GM23338 (cell line): ENCODE measurements around the gene PSPH. TPM values are rescaled to one million over a fixed set of nuclear protein-coding genes. Genes with fewer than 3 reads are reported as not detected.

Experiments used
- ATAC-seq: fragments of 200-7000 bp; cut with Tn5 transposase; 3 replicates; pipeline ENCODE4 v1.9.1; 2020
- DNase-seq: peaks from one replicate; pipeline ENCODE4 v3.0.0-alpha.2; 2015; ENCODE audit warnings: low spot score
- H2AFZ ChIP-seq: fragments of 200-600 bp; sonication (generic); 2 replicates; pipeline ENCODE4 v1.8.0; 2016; ENCODE audit warnings: antibody characterized with exemption, mild to moderate bottlenecking, moderate library complexity
- H3F3A ChIP-seq: fragments of 200-600 bp; sonication (generic); replicated peaks from 2 replicates; pipeline ENCODE4 v1.8.0; 2017; ENCODE audit warnings: antibody characterized with exemption, mixed run types, low read depth
- H3K27ac ChIP-seq: fragments of 200-600 bp; sonication (generic); 2 replicates; pipeline ENCODE4 v1.6.1; 2016; ENCODE audit warnings: low read depth
- H3K27me3 ChIP-seq: fragments of 200-600 bp; sonication (generic); 2 replicates; pipeline ENCODE4 v1.8.0; 2016; ENCODE audit warnings: mild to moderate bottlenecking, mixed run types, moderate library complexity; ENCODE audit not compliant: insufficient read depth
- H3K36me3 ChIP-seq: fragments of 200-600 bp; sonication (generic); 2 replicates; pipeline ENCODE4 v1.8.0; 2016; ENCODE audit warnings: mild to moderate bottlenecking; ENCODE audit not compliant: insufficient read depth
- H3K4me1 ChIP-seq: fragments of 200-600 bp; sonication (generic); 2 replicates; pipeline ENCODE4 v1.8.0; 2016; ENCODE audit warnings: mild to moderate bottlenecking, moderate library complexity; ENCODE audit not compliant: insufficient read depth
- H3K4me2 ChIP-seq: fragments of 200-600 bp; sonication (generic); 2 replicates; pipeline ENCODE4 v1.7.1; 2017; ENCODE audit warnings: mixed run types
- H3K4me3 ChIP-seq: fragments of 200-600 bp; sonication (generic); 2 replicates; pipeline ENCODE4 v1.6.1; 2016; ENCODE audit warnings: mixed run types
- H3K79me2 ChIP-seq: fragments of 200-600 bp; sonication (generic); replicated peaks from 2 replicates; pipeline ENCODE4 v1.8.0; 2017; ENCODE audit warnings: mild to moderate bottlenecking; ENCODE audit not compliant: insufficient read depth
- H3K9me2 ChIP-seq: fragments of 200-600 bp; sonication (generic); 2 replicates; pipeline ENCODE4 v1.8.0; 2017; ENCODE audit not compliant: insufficient read depth
- H4K20me1 ChIP-seq: fragments of 200-600 bp; sonication (generic); replicated peaks from 2 replicates; pipeline ENCODE4 v1.8.0; 2017; ENCODE audit warnings: mild to moderate bottlenecking; ENCODE audit not compliant: insufficient read depth
- H3K27ac Mint-ChIP-seq: 2 replicates; pipeline ENCODE4 v1.8.0; 2020; ENCODE audit warnings: inconsistent platforms, mild to moderate bottlenecking, moderate library complexity, mixed read lengths
- H3K27me3 Mint-ChIP-seq: 3 replicates; pipeline ENCODE4 v1.8.0; 2022; ENCODE audit warnings: low read depth, mild to moderate bottlenecking, moderate library complexity, mixed read lengths, inconsistent platforms; ENCODE audit not compliant: insufficient read depth, poor library complexity
- H3K36me3 Mint-ChIP-seq: 3 replicates; pipeline ENCODE4 v1.8.0; 2021; ENCODE audit warnings: low read depth, mild to moderate bottlenecking, inconsistent platforms, moderate library complexity, mixed read lengths
- H3K4me1 Mint-ChIP-seq: 3 replicates; pipeline ENCODE4 v1.8.0; 2020; ENCODE audit warnings: mild to moderate bottlenecking, inconsistent platforms, mixed read lengths
- H3K4me3 Mint-ChIP-seq: 3 replicates; pipeline ENCODE4 v1.8.0; 2021; ENCODE audit warnings: moderate library complexity, mild to moderate bottlenecking, inconsistent platforms, mixed read lengths
- H3K9me3 Mint-ChIP-seq: 3 replicates; pipeline ENCODE4 v1.8.0; 2020; ENCODE audit warnings: moderate library complexity, mild to moderate bottlenecking, inconsistent platforms, mixed read lengths
- CREB1 ChIP-seq: fragments of 250-450 bp; sonication (Bioruptor Pico); IDR thresholded peaks from 2 replicates; pipeline ENCODE4 v1.5.0; 2020; ENCODE audit warnings: low read depth, mild to moderate bottlenecking, moderate library complexity
- CTCF ChIP-seq, 2 experiments: fragments of 200-600 bp in 1 of 2; sonication (generic) in 1 of 2; conservative IDR thresholded peaks; 2 replicates each; pipeline versions ENCODE4 v1.5.1 to v1.6.1; 2016 to 2017; ENCODE audit warnings: antibody characterized with exemption in 2 of 2, low read depth in 2 of 2, mild to moderate bottlenecking in 2 of 2, moderate library complexity in 1 of 2
- ETS1 ChIP-seq: IDR thresholded peaks from 2 replicates; pipeline ENCODE4 v1.6.1; 2016; ENCODE audit warnings: antibody characterized with exemption
- EZH2 ChIP-seq: fragments of 200-600 bp; sonication (generic); IDR thresholded peaks from one replicate; pipeline ENCODE4 v1.8.0; 2017; ENCODE audit warnings: antibody characterized with exemption, mild to moderate bottlenecking, low read depth; ENCODE audit not compliant: unreplicated experiment
- EZH2phosphoT487 ChIP-seq: fragments of 200-600 bp; sonication (generic); IDR thresholded peaks from one replicate; pipeline ENCODE4 v1.8.1; 2018; ENCODE audit warnings: antibody characterized with exemption; ENCODE audit not compliant: unreplicated experiment
- JUNB ChIP-seq: IDR thresholded peaks from one replicate; pipeline ENCODE4 v1.6.1; 2016; ENCODE audit warnings: antibody characterized with exemption; ENCODE audit not compliant: unreplicated experiment
- NANOG ChIP-seq: IDR thresholded peaks from 2 replicates; pipeline ENCODE4 v1.6.1; 2016; ENCODE audit warnings: antibody characterized with exemption, borderline replicate concordance
- POLR2AphosphoS5 ChIP-seq: IDR thresholded peaks from 2 replicates; pipeline ENCODE4 v1.6.1; 2016; ENCODE audit warnings: antibody characterized with exemption, low read depth
- REST ChIP-seq: IDR thresholded peaks from one replicate; pipeline ENCODE4 v1.6.1; 2018; ENCODE audit warnings: antibody characterized with exemption; ENCODE audit not compliant: unreplicated experiment
- STAT1 ChIP-seq: IDR thresholded peaks from one replicate; pipeline ENCODE4 v1.6.1; 2016; ENCODE audit warnings: antibody characterized with exemption; ENCODE audit not compliant: unreplicated experiment
- ZNF114 ChIP-seq: fragments of 250-450 bp; sonication (Bioruptor Pico); IDR thresholded peaks from 2 replicates; pipeline ENCODE4 v1.5.0; 2020; ENCODE audit warnings: mild to moderate bottlenecking, moderate library complexity
- ZNF331 ChIP-seq: fragments of 250-450 bp; sonication (Bioruptor Pico); IDR thresholded peaks from 2 replicates; pipeline ENCODE4 v1.5.0; 2020; ENCODE audit warnings: low read depth, mild to moderate bottlenecking, moderate library complexity
- ZNF462 ChIP-seq: fragments of 250-450 bp; sonication (Bioruptor Pico); IDR thresholded peaks from 2 replicates; pipeline ENCODE4 v1.5.0; 2020; ENCODE audit warnings: mild to moderate bottlenecking, moderate library complexity
- polyA plus RNA-seq: library from polyadenylated mRNA; unstranded; fragments of >200 nt; fragmentation: Nextera tagmentation; extraction: Ambion mirVana; gene quantifications from 2 replicates; pipeline ENCODE4 v1.2.1, GENCODE V29; 2016
- total RNA-seq: library from RNA; depleted of rRNA; stranded (reverse); fragments of >200 nt; shearing (Covaris generic); gene quantifications from 2 replicates; pipeline ENCODE4 v1.2.3, GENCODE V29; 2014

Gene PSPH
- total and polyA plus RNA-seq, 2 experiments from 2014 or later, result 38.3 to 149 TPM

- no peak overlapping the region for H3K4me3 ChIP-seq
- Mint-ChIP-seq H3K4me1 (peaks cover 2% of the 10 kb centered on the region), H3K27ac (no peak overlapping the region), H3K27me3 (peaks cover 11% of the 10 kb centered on the region), H3K4me3 (no peak overlapping the region), H3K36me3 (peaks cover 28% of the 10 kb centered on the region), H3K9me3 (peaks cover 3% of the 10 kb centered on the region; the same call in 1 of the 3 replicates)
- no peak overlapping the region for H2AFZ ChIP-seq
- ATAC-seq, result no peak
- no peak overlapping the region for H3K4me2 ChIP-seq
- H3K9me2 ChIP-seq, result no peaks in the 10 kb centered on the region
- 0 out of 2 replicates have a peak, but pooled peaks cover 4% of the 10 kb centered on the region for H3F3A ChIP-seq
- TF ChIP-seq JUNB (no peak), REST (no peak), POLR2AphosphoS5 (no peak), NANOG (no peak), ZNF114 (CRISPR knock-in tag) (no peak), CTCF (conservative IDR thresholded peaks at IDR 0.05; ENCODE audit: low read depth in 2 of 2) (no peak), STAT1 (no peak), ETS1 (no peak), EZH2 (no peak), CREB1 (CRISPR knock-in tag) (no peak), ZNF331 (CRISPR knock-in tag) (no peak), EZH2phosphoT487 (no peak), ZNF462 (no peak)
- no peaks in the 10 kb centered on the region for H3K27me3 ChIP-seq
- no peaks in the 10 kb centered on the region; the same call in 1 of the 2 replicates for H3K36me3 ChIP-seq
- H4K20me1 ChIP-seq, result no peaks in the 10 kb centered on the region
- DNase-seq, result no peak
- H3K79me2 ChIP-seq, result no peaks in the 10 kb centered on the region
- no peak overlapping the region for H3K27ac ChIP-seq
- no peaks in the 10 kb centered on the region for H3K4me1 ChIP-seq
These were observed 26.4 kb upstream of the PSPH start for GRCh38 chr7:56077681-56078080.
